HG03135 (cell line): ENCODE measurements around the gene AP1S2.
"Not testable (repeated sequence)": the region's sequence is repeated elsewhere in the genome, so short reads cannot be mapped to it uniquely, and the experiment has no call there.

Experiments
- ATAC-seq: cut with Tn5 transposase; IDR thresholded peaks from one replicate; pipeline ENCODE4 v1.9.1; 2021; ENCODE audit warnings: mild to moderate bottlenecking, moderate library complexity; ENCODE audit not compliant: unreplicated experiment

The AP1S2 gene

GRCh38 chrX:15854712-15855567, at the start of gene AP1S2:
TSS of gene AP1S2 (minus strand) at chrX:15854813. CDS start at chrX:15852524, 2,289 bp downstream.
- peak; percentile 93 for ATAC-seq

- ATAC-seq, result peak; percentile 93
Measured at GRCh38 chrX:15903186-15903681, 48.6 kb upstream of the AP1S2 start.

- no peak for ATAC-seq
Measured at GRCh38 chrX:15895334-15895733, 40.7 kb upstream of the AP1S2 start.

DNA sequence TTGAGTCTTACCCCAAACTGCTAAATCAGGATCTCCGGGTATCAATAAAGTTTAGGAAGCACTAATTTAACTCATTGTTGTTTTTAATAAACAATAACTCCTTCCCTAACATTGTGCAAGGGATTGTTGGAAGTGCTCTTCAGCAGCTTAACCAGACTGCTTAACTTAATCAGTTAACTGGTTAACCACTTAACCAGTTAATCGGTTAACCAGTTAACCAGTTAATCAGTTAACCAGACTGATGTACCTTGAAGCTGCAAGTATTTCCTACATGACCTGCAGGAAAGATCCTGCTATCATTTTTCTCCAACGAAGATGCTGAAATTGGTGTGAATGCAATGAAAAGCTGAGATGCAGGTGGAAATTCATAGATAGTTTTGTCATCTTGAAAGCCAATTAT, 40.1 kb upstream of the AP1S2 start:
- no peak for ATAC-seq

- no peak for ATAC-seq
Measured at GRCh38 chrX:15890463-15890862, 35.9 kb upstream of the AP1S2 start.

GRCh38 chrX:15888062-15888461, 33.4 kb upstream of the AP1S2 start:
- no peak for ATAC-seq

DNA sequence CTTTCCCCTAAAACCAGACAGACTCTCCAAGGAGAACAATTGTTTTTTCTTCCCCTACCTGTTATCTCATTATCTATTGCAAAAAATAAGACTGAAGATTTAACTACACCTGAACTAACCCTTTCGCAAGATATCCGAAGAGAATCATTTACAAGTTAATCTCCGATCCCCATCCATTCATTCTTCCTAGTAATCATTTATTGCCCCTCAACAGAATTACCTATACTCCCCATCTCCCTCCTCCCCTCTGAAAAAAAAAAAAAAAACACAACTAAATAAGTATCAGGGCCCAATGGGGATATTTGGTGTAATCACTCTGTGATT, 28.9 kb upstream of the AP1S2 start:
- ATAC-seq, result no peak

DNA sequence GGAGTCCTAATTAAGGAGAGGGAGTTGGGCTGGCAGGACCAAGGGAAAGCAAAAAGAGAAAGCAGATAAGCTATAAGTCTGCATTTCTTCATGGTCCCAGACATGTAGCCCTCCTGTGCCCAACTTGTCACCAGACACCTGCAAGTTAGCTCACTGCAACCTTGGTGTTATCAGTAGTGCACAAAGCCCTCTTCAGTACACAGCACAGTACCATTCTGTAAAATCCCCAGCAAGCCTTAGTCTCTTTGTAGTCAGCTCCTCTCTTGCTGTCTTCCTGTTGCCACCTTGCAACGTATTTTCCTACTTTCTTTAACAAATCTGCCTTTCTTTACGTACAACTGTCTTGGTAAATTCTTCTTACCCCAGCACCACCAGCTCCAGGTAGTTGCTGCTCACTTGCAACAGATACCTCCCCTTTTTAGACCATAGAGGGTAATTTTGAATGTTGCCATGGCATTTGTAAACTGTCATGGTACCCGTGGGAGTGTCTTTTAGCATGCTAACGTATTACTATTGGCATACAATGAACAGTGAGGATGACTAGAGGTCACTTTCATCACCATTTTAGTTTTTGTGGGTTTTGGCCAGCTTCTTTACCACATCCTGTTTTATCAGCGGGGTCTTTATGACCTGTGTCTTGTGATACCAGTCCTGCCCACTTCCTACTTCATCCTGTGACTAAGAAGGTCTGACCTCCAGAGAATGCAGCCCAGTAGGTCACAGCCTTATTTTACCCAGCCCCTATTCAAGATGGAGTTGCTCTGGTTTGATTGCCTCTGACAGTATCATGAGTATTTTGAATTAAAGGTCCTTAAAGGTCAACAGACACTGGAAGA, 28.3 kb upstream of the AP1S2 start:
- ATAC-seq, result peak; percentile 83

DNA sequence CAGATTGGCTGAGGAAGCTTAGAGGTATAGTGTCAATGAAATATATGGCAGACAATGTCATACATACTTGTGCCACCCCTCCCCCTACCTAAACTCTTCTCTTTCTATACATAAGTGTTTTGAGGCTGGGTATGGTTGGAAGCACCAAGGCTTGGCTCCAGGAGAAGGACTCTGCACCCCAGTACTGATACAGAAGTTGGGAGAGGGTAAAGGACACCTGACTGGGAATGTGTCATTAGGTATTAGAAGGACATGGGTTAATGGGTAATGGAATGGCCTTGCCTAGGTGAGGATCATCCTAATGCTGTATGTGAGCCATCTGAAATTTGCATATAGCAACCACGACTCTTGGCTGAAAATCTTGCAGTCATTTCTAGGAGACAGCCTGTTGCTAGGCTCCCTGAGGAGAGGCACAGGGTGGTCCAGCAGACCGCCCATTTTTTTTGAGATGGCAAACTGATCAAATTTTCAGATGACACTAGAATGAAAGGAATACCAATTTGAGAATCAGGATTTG, 26.8 kb upstream of the AP1S2 start:
- no peak for ATAC-seq

DNA sequence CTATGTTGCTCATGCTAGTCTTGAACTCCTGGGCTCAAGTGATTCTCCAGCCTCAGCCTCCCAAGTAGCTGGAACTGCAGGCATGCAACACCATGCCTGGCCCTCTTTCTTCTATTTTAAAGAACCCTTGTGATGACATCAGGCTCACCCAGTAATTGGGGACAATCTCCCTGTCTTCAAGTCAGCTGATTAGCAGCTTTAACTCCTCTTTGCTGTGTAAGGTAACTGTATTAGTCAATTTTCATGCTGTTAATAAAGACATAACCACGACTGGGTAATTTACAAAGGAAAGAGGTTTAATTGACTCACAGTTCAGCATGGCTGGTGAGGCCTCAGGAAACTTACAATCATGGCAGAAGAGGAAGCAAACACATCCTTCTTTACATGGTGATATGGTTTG, 23.3 kb upstream of the AP1S2 start:
- not testable (repeated sequence) for ATAC-seq

- no peak for ATAC-seq
Measured at GRCh38 chrX:15877380-15877779, 22.8 kb upstream of the AP1S2 start.

- ATAC-seq, result no peak
Measured at GRCh38 chrX:15874672-15875071, 20.1 kb upstream of the AP1S2 start.

- no peak for ATAC-seq
Measured at GRCh38 chrX:15873566-15873965, 19.0 kb upstream of the AP1S2 start.

- no peak for ATAC-seq
Measured at GRCh38 chrX:15870310-15870709, 15.7 kb upstream of the AP1S2 start.

DNA sequence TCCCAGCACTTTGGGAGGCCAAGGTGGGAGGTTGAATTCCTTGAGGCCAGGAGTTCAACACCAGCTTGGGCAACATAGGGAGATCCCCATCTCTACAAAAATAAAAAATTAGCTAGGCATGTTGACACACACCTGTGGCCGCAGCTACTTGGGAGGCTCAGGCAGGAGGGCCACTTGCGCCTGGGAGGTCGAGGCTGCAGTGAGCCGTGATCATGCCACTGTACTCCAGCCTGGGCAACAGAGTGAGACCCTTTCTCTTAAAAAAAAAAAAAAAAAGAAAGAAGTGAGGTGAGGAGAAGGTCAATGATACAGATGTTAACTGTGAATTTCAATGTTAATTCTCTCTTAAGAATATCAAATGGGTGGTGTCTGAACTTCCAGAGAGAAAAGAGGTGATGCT, 15.1 kb upstream of the AP1S2 start:
- ATAC-seq, result no peak

DNA sequence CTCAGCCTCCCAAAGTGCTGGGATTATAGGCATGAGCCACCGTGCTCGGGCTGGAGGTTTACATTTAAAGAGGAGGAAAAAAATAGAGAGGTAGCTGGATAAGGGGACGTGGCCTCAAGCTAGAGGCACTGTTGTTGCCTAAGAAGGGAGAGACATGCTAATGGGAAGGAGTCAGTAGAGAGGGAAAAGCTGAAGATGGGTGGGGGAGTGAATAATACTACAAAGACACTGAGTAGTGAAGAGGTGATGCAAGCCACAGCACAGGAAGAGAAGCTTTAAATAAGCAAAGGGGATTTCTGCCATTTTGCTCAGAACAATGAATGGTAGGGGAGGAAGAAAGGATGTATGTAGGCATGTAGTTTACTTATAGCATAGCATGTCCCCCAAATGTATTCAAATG, 11.5 kb upstream of the AP1S2 start:
- ATAC-seq, result no peak

- ATAC-seq, result no peak
Measured at GRCh38 chrX:15864629-15865028, 10.0 kb upstream of the AP1S2 start.

DNA sequence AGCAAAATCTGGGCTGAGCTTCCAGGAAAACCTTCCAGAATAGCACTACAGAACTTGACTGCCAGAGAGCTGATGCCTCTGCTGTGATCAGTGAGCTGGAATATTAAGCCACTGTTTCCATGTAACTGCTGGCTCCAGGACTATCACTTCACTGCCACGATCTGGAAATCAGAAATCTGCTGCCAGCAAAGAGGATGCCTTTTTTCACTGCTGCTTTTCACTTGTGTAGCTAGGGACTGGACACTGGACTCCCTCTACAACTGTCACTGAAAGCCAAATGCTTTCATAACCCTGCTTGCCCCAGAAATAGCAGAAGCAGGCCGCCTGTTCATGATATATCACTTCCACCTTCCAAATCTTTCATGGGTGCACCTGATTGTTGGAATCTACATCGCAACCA, 9.4 kb upstream of the AP1S2 start:
- no peak for ATAC-seq

- ATAC-seq, result no peak
Measured at GRCh38 chrX:15860921-15861320, 6.3 kb upstream of the AP1S2 start.

- no peak for ATAC-seq
Measured at GRCh38 chrX:15858051-15858450, 3.4 kb upstream of the AP1S2 start.

DNA sequence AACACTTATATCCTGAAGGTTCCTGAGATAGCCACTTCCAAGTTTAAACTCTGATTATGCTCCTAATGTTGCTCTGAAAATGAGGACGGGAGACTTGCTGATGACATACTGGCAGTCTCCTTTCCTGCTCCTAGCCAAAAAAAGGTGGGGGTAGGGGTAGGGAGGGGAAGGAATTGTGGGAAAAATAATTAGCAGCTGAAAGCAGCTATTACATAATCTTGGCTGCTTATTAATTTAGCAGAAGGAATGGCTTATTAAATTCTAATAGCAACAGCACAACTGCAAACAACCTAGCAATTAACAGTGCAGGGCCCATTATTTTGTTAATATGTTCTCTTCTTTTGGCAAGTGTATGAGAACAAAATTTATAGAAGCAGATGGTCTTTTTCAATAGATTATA, 2.0 kb upstream of the AP1S2 start:
- ATAC-seq, result no peak

- ATAC-seq, result no peak
Measured at GRCh38 chrX:15856222-15856587, 1.6 kb upstream of the AP1S2 start.
